ENCODE measurements around the gene EMC1. TPM values are rescaled to one million over a fixed set of nuclear protein-coding genes. Genes with fewer than 3 reads are reported as not detected.
A peak's percentile ranks its signal among the peaks of the same experiment; 100 is the strongest.
"Not testable (repeated sequence)": the region's sequence is repeated elsewhere in the genome, so short reads cannot be mapped to it uniquely, and the experiment has no call there.

The EMC1 gene
- total RNA-seq, 3 donors from 2014 or later = 74.8 to 79.6 (median 77.0) TPM

GRCh38 chr1:19272064-19272463 is 20.7 kb upstream of the EMC1 start:
- ATAC-seq = no peak
- no peak overlapping the region for H3K4me3 Mint-ChIP-seq

GRCh38 chr1:19270343-19270730 is 19.0 kb upstream of the EMC1 start:
- not testable (repeated sequence) for H3K9me3 Mint-ChIP-seq; ATAC-seq; H3K4me3 Mint-ChIP-seq; H3K36me3 Mint-ChIP-seq (ENCODE audit: insufficient read depth); DNase-seq; H3K4me1 Mint-ChIP-seq (ENCODE audit: low read depth)
- peaks cover 24% of the 10 kb centered on the region for H3K27me3 Mint-ChIP-seq (ENCODE audit: low read depth)

More at GRCh38 chr1:19272064-19272463, 20.7 kb upstream of the EMC1 start:
- Mint-ChIP-seq H3K27me3 (ENCODE audit: low read depth) (peaks cover 24% of the 10 kb centered on the region), H3K4me1 (ENCODE audit: low read depth) (peaks cover 4% of the 10 kb centered on the region), H3K36me3 (ENCODE audit: insufficient read depth) (peaks cover 1% of the 10 kb centered on the region), H3K9me3 (peaks cover 5% of the 10 kb centered on the region)
- DNase-seq = no peak

- H3K4me3 Mint-ChIP-seq; H3K4me1 Mint-ChIP-seq (ENCODE audit: low read depth); DNase-seq; H3K36me3 Mint-ChIP-seq (ENCODE audit: insufficient read depth); H3K9me3 Mint-ChIP-seq; ATAC-seq: not testable (repeated sequence)
- H3K27me3 Mint-ChIP-seq (ENCODE audit: low read depth) = peaks cover 24% of the 10 kb centered on the region
These were observed 18.4 kb upstream of the EMC1 start for GRCh38 chr1:19269427-19270342.

- peaks cover 19% of the 10 kb centered on the region for H3K27me3 Mint-ChIP-seq (ENCODE audit: low read depth)
- ATAC-seq (no peak), DNase-seq (no peak)
- H3K4me1 Mint-ChIP-seq (ENCODE audit: low read depth) = peaks cover 4% of the 10 kb centered on the region
- no peak overlapping the region for H3K4me3 Mint-ChIP-seq
- H3K36me3 Mint-ChIP-seq (ENCODE audit: insufficient read depth) = no peaks in the 10 kb centered on the region
- no peaks in the 10 kb centered on the region for H3K9me3 Mint-ChIP-seq
These were observed 17.1 kb upstream of the EMC1 start for GRCh38 chr1:19268445-19268844.

- peaks cover 8% of the 10 kb centered on the region for H3K36me3 Mint-ChIP-seq (ENCODE audit: insufficient read depth)
- ATAC-seq (peak in 1 of 2 donors; percentile 7), DNase-seq (no peak)
- H3K27me3 Mint-ChIP-seq (ENCODE audit: low read depth) = no peaks in the 10 kb centered on the region
- no peak overlapping the region for H3K4me3 Mint-ChIP-seq
- no peaks in the 10 kb centered on the region for H3K9me3 Mint-ChIP-seq
- no peaks in the 10 kb centered on the region for H3K4me1 Mint-ChIP-seq (ENCODE audit: low read depth)
These were observed 11.4 kb upstream of the EMC1 start for GRCh38 chr1:19262744-19263143.

- Mint-ChIP-seq H3K4me3 (no peak overlapping the region), H3K9me3 (no peaks in the 10 kb centered on the region), H3K27me3 (ENCODE audit: low read depth) (no peaks in the 10 kb centered on the region), H3K36me3 (ENCODE audit: insufficient read depth) (peaks cover 14% of the 10 kb centered on the region), H3K4me1 (ENCODE audit: low read depth) (peaks cover 5% of the 10 kb centered on the region)
- no peak for ATAC-seq
- no peak for DNase-seq
These were observed 10.7 kb upstream of the EMC1 start for GRCh38 chr1:19262047-19262446.

- ATAC-seq = no peak
These were observed 9.2 kb upstream of the EMC1 start for GRCh38 chr1:19260211-19261138.

GRCh38 chr1:19258353-19258752 is 7.0 kb upstream of the EMC1 start:
- ATAC-seq (no peak), DNase-seq (no peak)
- no peak overlapping the region for H3K4me3 Mint-ChIP-seq
- H3K9me3 Mint-ChIP-seq = no peaks in the 10 kb centered on the region
- H3K27me3 Mint-ChIP-seq (ENCODE audit: low read depth) = no peaks in the 10 kb centered on the region
- peaks cover 18% of the 10 kb centered on the region for H3K36me3 Mint-ChIP-seq (ENCODE audit: insufficient read depth)
- H3K4me1 Mint-ChIP-seq (ENCODE audit: low read depth) = peaks cover 16% of the 10 kb centered on the region

More at GRCh38 chr1:19260211-19261138, 9.2 kb upstream of the EMC1 start:
- Mint-ChIP-seq H3K9me3 (no peaks in the 10 kb centered on the region), H3K4me1 (ENCODE audit: low read depth) (peaks cover 10% of the 10 kb centered on the region), H3K36me3 (ENCODE audit: insufficient read depth) (peaks cover 15% of the 10 kb centered on the region), H3K27me3 (ENCODE audit: low read depth) (no peaks in the 10 kb centered on the region), H3K4me3 (no peak overlapping the region)
- DNase-seq = no peak

GRCh38 chr1:19257178-19257914 is 6.0 kb upstream of the EMC1 start:
- DNase-seq (no peak), ATAC-seq (peak; percentile 24 to 33)
- H3K9me3 Mint-ChIP-seq = no peaks in the 10 kb centered on the region
- no peaks in the 10 kb centered on the region for H3K27me3 Mint-ChIP-seq (ENCODE audit: low read depth)
- peak overlapping the region; percentile 43 for H3K4me3 Mint-ChIP-seq
- H3K4me1 Mint-ChIP-seq (ENCODE audit: low read depth) = peaks cover 23% of the 10 kb centered on the region
- H3K36me3 Mint-ChIP-seq (ENCODE audit: insufficient read depth) = peaks cover 24% of the 10 kb centered on the region

GRCh38 chr1:19256301-19256700 is 5.0 kb upstream of the EMC1 start:
- not testable (repeated sequence) for DNase-seq; H3K27me3 Mint-ChIP-seq (ENCODE audit: low read depth); ATAC-seq; H3K4me3 Mint-ChIP-seq; H3K9me3 Mint-ChIP-seq
- Mint-ChIP-seq H3K36me3 (ENCODE audit: insufficient read depth) (peaks cover 27% of the 10 kb centered on the region), H3K4me1 (ENCODE audit: low read depth) (peaks cover 26% of the 10 kb centered on the region)

GRCh38 chr1:19255288-19255687 is 4.0 kb upstream of the EMC1 start:
- Mint-ChIP-seq H3K27me3 (ENCODE audit: low read depth) (no peaks in the 10 kb centered on the region), H3K9me3 (no peaks in the 10 kb centered on the region), H3K36me3 (ENCODE audit: insufficient read depth) (peaks cover 27% of the 10 kb centered on the region), H3K4me3 (no peak overlapping the region), H3K4me1 (ENCODE audit: low read depth) (peaks cover 31% of the 10 kb centered on the region)
- no peak for ATAC-seq
- no peak for DNase-seq

GRCh38 chr1:19254416-19254815 is 3.1 kb upstream of the EMC1 start:
- H3K27me3 Mint-ChIP-seq (ENCODE audit: low read depth) = no peaks in the 10 kb centered on the region
- DNase-seq (no peak), ATAC-seq (no peak)
- H3K4me3 Mint-ChIP-seq = no peak overlapping the region
- H3K4me1 Mint-ChIP-seq (ENCODE audit: low read depth) = peaks cover 33% of the 10 kb centered on the region
- H3K36me3 Mint-ChIP-seq (ENCODE audit: insufficient read depth) = peaks cover 26% of the 10 kb centered on the region
- no peaks in the 10 kb centered on the region for H3K9me3 Mint-ChIP-seq

- ATAC-seq (no peak), DNase-seq (no peak)
- Mint-ChIP-seq H3K27me3 (ENCODE audit: low read depth) (no peaks in the 10 kb centered on the region), H3K9me3 (no peaks in the 10 kb centered on the region), H3K36me3 (ENCODE audit: insufficient read depth) (peaks cover 15% of the 10 kb centered on the region), H3K4me1 (ENCODE audit: low read depth) (peaks cover 23% of the 10 kb centered on the region), H3K4me3 (peak overlapping the region; percentile 99)
These were observed 557 bp downstream of the EMC1 start for GRCh38 chr1:19250629-19251304.

Measured in activated T-cell treated with anti-CD3 and anti-CD28 coated beads, Interleukin-2, amount 50 U/mL, for 4 hours (primary cell).